Measurements from ENCODE around the gene CPN2.

DNA sequence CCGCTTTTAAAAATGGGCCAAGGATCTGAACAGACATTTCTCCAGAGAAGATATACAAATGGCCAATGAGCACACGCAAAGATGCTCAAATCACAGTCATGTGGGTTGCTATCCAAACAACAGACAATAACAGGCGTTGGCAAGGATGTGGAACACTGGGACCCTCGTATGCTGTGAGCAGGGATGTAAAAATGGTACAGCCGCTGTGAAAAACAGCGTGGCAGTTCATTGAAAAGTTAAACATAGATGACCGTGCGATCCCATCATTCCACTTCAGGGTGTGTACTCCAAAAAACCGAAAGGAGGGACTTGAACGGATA lies 25.1 kb upstream of the CPN2 start:
- TF ChIP-seq, protein P1, sequence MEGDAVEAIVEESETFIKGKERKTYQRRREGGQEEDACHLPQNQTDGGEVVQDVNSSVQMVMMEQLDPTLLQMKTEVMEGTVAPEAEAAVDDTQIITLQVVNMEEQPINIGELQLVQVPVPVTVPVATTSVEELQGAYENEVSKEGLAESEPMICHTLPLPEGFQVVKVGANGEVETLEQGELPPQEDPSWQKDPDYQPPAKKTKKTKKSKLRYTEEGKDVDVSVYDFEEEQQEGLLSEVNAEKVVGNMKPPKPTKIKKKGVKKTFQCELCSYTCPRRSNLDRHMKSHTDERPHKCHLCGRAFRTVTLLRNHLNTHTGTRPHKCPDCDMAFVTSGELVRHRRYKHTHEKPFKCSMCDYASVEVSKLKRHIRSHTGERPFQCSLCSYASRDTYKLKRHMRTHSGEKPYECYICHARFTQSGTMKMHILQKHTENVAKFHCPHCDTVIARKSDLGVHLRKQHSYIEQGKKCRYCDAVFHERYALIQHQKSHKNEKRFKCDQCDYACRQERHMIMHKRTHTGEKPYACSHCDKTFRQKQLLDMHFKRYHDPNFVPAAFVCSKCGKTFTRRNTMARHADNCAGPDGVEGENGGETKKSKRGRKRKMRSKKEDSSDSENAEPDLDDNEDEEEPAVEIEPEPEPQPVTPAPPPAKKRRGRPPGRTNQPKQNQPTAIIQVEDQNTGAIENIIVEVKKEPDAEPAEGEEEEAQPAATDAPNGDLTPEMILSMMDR (IDR thresholded peaks at IDR 0.05): no peak
- TF ChIP-seq POLR2AphosphoS5 (IDR thresholded peaks at IDR 0.05): no peak

Measured in transverse colon (tissue), 4 donors.